Measurements from ENCODE around the gene AICDA.

AICDA gene

GRCh38 chr12:8554451-8555195 is 58.0 kb downstream of the AICDA start:
- peak in 3 of 4 experiments; percentile 9 to 30 (median 20) for DNase-seq

- DNase-seq = no peak
These were observed 59.5 kb downstream of the AICDA start for GRCh38 chr12:8553088-8553627.

Data from suppressor macrophage (primary cell).